Measurements from ENCODE around the gene ZDHHC8.

Gene ZDHHC8

GRCh38 chr22:20164863-20165262 is 33.3 kb downstream of the ZDHHC8 start:
- peaks cover 4% of the 10 kb centered on the region for H3K36me3 Mint-ChIP-seq (ENCODE audit: low read depth)
- no peak overlapping the region for H3K27ac Mint-ChIP-seq
- no peaks in the 10 kb centered on the region for H3K4me1 Mint-ChIP-seq
- no peak overlapping the region for H3K4me3 Mint-ChIP-seq
- H3K27me3 Mint-ChIP-seq (ENCODE audit: low read depth): peaks cover 3% of the 10 kb centered on the region
- peaks cover 3% of the 10 kb centered on the region for H3K9me3 Mint-ChIP-seq
- TF ChIP-seq CTCF (IDR thresholded peaks at IDR 0.05; ENCODE audit: unreplicated experiment in 3 of 3): no peak

- no peaks in the 10 kb centered on the region for H3K4me1 Mint-ChIP-seq
- H3K36me3 Mint-ChIP-seq (ENCODE audit: low read depth): peaks cover 4% of the 10 kb centered on the region
- H3K27ac Mint-ChIP-seq: no peak overlapping the region
- no peak overlapping the region for H3K4me3 Mint-ChIP-seq
- H3K27me3 Mint-ChIP-seq (ENCODE audit: low read depth): peaks cover 3% of the 10 kb centered on the region
- peaks cover 3% of the 10 kb centered on the region for H3K9me3 Mint-ChIP-seq
- TF ChIP-seq CTCF (IDR thresholded peaks at IDR 0.05; ENCODE audit: unreplicated experiment in 3 of 3): no peak
Observed at GRCh38 chr22:20165421-20165820, 33.8 kb downstream of the ZDHHC8 start.

- Mint-ChIP-seq H3K4me1 (no peaks in the 10 kb centered on the region), H3K4me3 (no peak overlapping the region), H3K36me3 (ENCODE audit: low read depth) (peaks cover 4% of the 10 kb centered on the region), H3K27ac (no peak overlapping the region), H3K9me3 (peaks cover 3% of the 10 kb centered on the region), H3K27me3 (ENCODE audit: low read depth) (peaks cover 3% of the 10 kb centered on the region)
- TF ChIP-seq CTCF (IDR thresholded peaks at IDR 0.05; ENCODE audit: unreplicated experiment in 3 of 3): no peak
Observed at GRCh38 chr22:20165913-20166312, 34.3 kb downstream of the ZDHHC8 start.

GRCh38 chr22:20166703-20167102 is 35.1 kb downstream of the ZDHHC8 start:
- Mint-ChIP-seq H3K27ac (no peak overlapping the region), H3K4me3 (no peak overlapping the region), H3K27me3 (ENCODE audit: low read depth) (peaks cover 3% of the 10 kb centered on the region), H3K36me3 (ENCODE audit: low read depth) (peaks cover 4% of the 10 kb centered on the region), H3K4me1 (no peaks in the 10 kb centered on the region), H3K9me3 (peaks cover 3% of the 10 kb centered on the region)
- TF ChIP-seq CTCF (IDR thresholded peaks at IDR 0.05; ENCODE audit: unreplicated experiment in 3 of 3): no peak

GRCh38 chr22:20167643-20168322 is 36.2 kb downstream of the ZDHHC8 start:
- peaks cover 4% of the 10 kb centered on the region for H3K36me3 Mint-ChIP-seq (ENCODE audit: low read depth)
- no peak overlapping the region for H3K4me3 Mint-ChIP-seq
- H3K27me3 Mint-ChIP-seq (ENCODE audit: low read depth): peaks cover 3% of the 10 kb centered on the region
- TF ChIP-seq CTCF (IDR thresholded peaks at IDR 0.05; ENCODE audit: unreplicated experiment in 3 of 3): no peak
- H3K4me1 Mint-ChIP-seq: no peaks in the 10 kb centered on the region
- H3K27ac Mint-ChIP-seq: no peak overlapping the region
- H3K9me3 Mint-ChIP-seq: peaks cover 3% of the 10 kb centered on the region

- Mint-ChIP-seq H3K4me3 (no peak overlapping the region), H3K9me3 (peaks cover under 1% of the 10 kb centered on the region), H3K4me1 (no peaks in the 10 kb centered on the region), H3K27ac (no peak overlapping the region), H3K27me3 (ENCODE audit: low read depth) (peaks cover 3% of the 10 kb centered on the region), H3K36me3 (ENCODE audit: low read depth) (peaks cover 1% of the 10 kb centered on the region)
- no peak for TF ChIP-seq CTCF (IDR thresholded peaks at IDR 0.05; ENCODE audit: unreplicated experiment in 3 of 3)
Observed at GRCh38 chr22:20169253-20169822, 37.7 kb downstream of the ZDHHC8 start.

All from nephron (organoid).